ENCODE results near the gene ZBTB46. TPM values are rescaled to one million over a fixed set of nuclear protein-coding genes. Genes with fewer than 3 reads are reported as not detected.

Gene ZBTB46
- polyA plus RNA-seq, 2 donors: 0.68 to 1.0 TPM

- Histone ChIP-seq H3K27ac (ENCODE audit: low read depth in 2 of 2, low read length in 1 of 2) (no peak overlapping the region), H3K36me3 (ENCODE audit: control insufficient read depth in 2 of 2, insufficient read depth in 2 of 2, low read length in 1 of 2) (no peaks in the 10 kb centered on the region), H3K4me1 (ENCODE audit: control insufficient read depth in 2 of 2, insufficient read depth in 2 of 2, low read length in 1 of 2) (peaks cover 5 to 14% of the 10 kb centered on the region in 2 donors), H3K27me3 (ENCODE audit: control insufficient read depth in 1 of 2, insufficient read depth in 2 of 2, low read length in 2 of 2) (no peaks in the 10 kb centered on the region), H3K4me3 (ENCODE audit: low read depth in 1 of 2, low read length in 2 of 2) (no peak overlapping the region), H3K9me3 (ENCODE audit: control insufficient read depth in 2 of 2, insufficient read depth in 1 of 2, low read depth in 1 of 2, low read length in 1 of 2) (peaks cover 0 to 2% of the 10 kb centered on the region in 2 donors)
- 68 to 77% methylated on average over 9 of the region's 9 CpGs for WGBS, 2 donors
These were observed 11.2 kb upstream of the ZBTB46 start for GRCh38 chr20:63842258-63842657.

- Histone ChIP-seq H3K9me3 (ENCODE audit: control insufficient read depth in 2 of 2, insufficient read depth in 1 of 2, low read depth in 1 of 2, low read length in 1 of 2) (peaks cover 0 to 2% of the 10 kb centered on the region in 2 donors), H3K4me3 (ENCODE audit: low read depth in 1 of 2, low read length in 2 of 2) (no peak overlapping the region), H3K36me3 (ENCODE audit: control insufficient read depth in 2 of 2, insufficient read depth in 2 of 2, low read length in 1 of 2) (no peaks in the 10 kb centered on the region), H3K27me3 (ENCODE audit: control insufficient read depth in 1 of 2, insufficient read depth in 2 of 2, low read length in 2 of 2) (no peaks in the 10 kb centered on the region), H3K27ac (ENCODE audit: low read depth in 2 of 2, low read length in 1 of 2) (no peak overlapping the region), H3K4me1 (ENCODE audit: control insufficient read depth in 2 of 2, insufficient read depth in 2 of 2, low read length in 1 of 2) (peaks cover 3 to 5% of the 10 kb centered on the region in 2 donors)
- 78 to 80% methylated on average over 11 of the region's 11 CpGs for WGBS, 2 donors
These were observed 9.4 kb upstream of the ZBTB46 start for GRCh38 chr20:63840405-63840828.

GRCh38 chr20:63839620-63840019 is 8.6 kb upstream of the ZBTB46 start:
- Histone ChIP-seq H3K4me3 (ENCODE audit: low read depth in 1 of 2, low read length in 2 of 2) (no peak overlapping the region), H3K27me3 (ENCODE audit: control insufficient read depth in 1 of 2, insufficient read depth in 2 of 2, low read length in 2 of 2) (no peaks in the 10 kb centered on the region), H3K4me1 (ENCODE audit: control insufficient read depth in 2 of 2, insufficient read depth in 2 of 2, low read length in 1 of 2) (peaks cover 0 to 5% of the 10 kb centered on the region in 2 donors), H3K9me3 (ENCODE audit: control insufficient read depth in 2 of 2, insufficient read depth in 1 of 2, low read depth in 1 of 2, low read length in 1 of 2) (peaks cover 0 to 2% of the 10 kb centered on the region in 2 donors), H3K36me3 (ENCODE audit: control insufficient read depth in 2 of 2, insufficient read depth in 2 of 2, low read length in 1 of 2) (no peaks in the 10 kb centered on the region), H3K27ac (ENCODE audit: low read depth in 2 of 2, low read length in 1 of 2) (no peak overlapping the region)
- WGBS, 2 donors: 88 to 89% methylated on average over 13 of the region's 13 CpGs

- WGBS, 2 donors: 44 to 47% methylated on average over 8 of the region's 8 CpGs
- H3K27ac ChIP-seq (ENCODE audit: low read depth in 2 of 2, low read length in 1 of 2): no peak overlapping the region
- H3K27me3 ChIP-seq (ENCODE audit: control insufficient read depth in 1 of 2, insufficient read depth in 2 of 2, low read length in 2 of 2): no peaks in the 10 kb centered on the region
- no peaks in the 10 kb centered on the region for H3K36me3 ChIP-seq (ENCODE audit: control insufficient read depth in 2 of 2, insufficient read depth in 2 of 2, low read length in 1 of 2)
- H3K4me1 ChIP-seq (ENCODE audit: control insufficient read depth in 2 of 2, insufficient read depth in 2 of 2, low read length in 1 of 2): peaks cover 0 to 3% of the 10 kb centered on the region in 2 donors
- H3K9me3 ChIP-seq (ENCODE audit: control insufficient read depth in 2 of 2, insufficient read depth in 1 of 2, low read depth in 1 of 2, low read length in 1 of 2): peaks cover 0 to 2% of the 10 kb centered on the region in 2 donors
- no peak overlapping the region for H3K4me3 ChIP-seq (ENCODE audit: low read depth in 1 of 2, low read length in 2 of 2)
These were observed 6.4 kb upstream of the ZBTB46 start for GRCh38 chr20:63837479-63837878.

GRCh38 chr20:63836458-63837344 is 5.6 kb upstream of the ZBTB46 start:
- no peak overlapping the region for H3K27ac ChIP-seq (ENCODE audit: low read depth in 2 of 2, low read length in 1 of 2)
- peaks cover 0 to 2% of the 10 kb centered on the region in 2 donors for H3K9me3 ChIP-seq (ENCODE audit: control insufficient read depth in 2 of 2, insufficient read depth in 1 of 2, low read depth in 1 of 2, low read length in 1 of 2)
- H3K36me3 ChIP-seq (ENCODE audit: control insufficient read depth in 2 of 2, insufficient read depth in 2 of 2, low read length in 1 of 2): no peaks in the 10 kb centered on the region
- H3K4me3 ChIP-seq (ENCODE audit: low read depth in 1 of 2, low read length in 2 of 2): no peak overlapping the region
- peaks cover 0 to 3% of the 10 kb centered on the region in 2 donors for H3K4me1 ChIP-seq (ENCODE audit: control insufficient read depth in 2 of 2, insufficient read depth in 2 of 2, low read length in 1 of 2)
- no peaks in the 10 kb centered on the region for H3K27me3 ChIP-seq (ENCODE audit: control insufficient read depth in 1 of 2, insufficient read depth in 2 of 2, low read length in 2 of 2)
- WGBS, 2 donors: 82 to 85% methylated on average over 20 to 27 of the region's 27 CpGs

GRCh38 chr20:63835021-63835858 is 4.2 kb upstream of the ZBTB46 start:
- Histone ChIP-seq H3K4me1 (ENCODE audit: control insufficient read depth in 2 of 2, insufficient read depth in 2 of 2, low read length in 1 of 2) (peaks cover 0 to 3% of the 10 kb centered on the region in 2 donors), H3K9me3 (ENCODE audit: control insufficient read depth in 2 of 2, insufficient read depth in 1 of 2, low read depth in 1 of 2, low read length in 1 of 2) (peaks cover 0 to under 1% of the 10 kb centered on the region in 2 donors), H3K27ac (ENCODE audit: low read depth in 2 of 2, low read length in 1 of 2) (peak overlapping the region; percentile 26 to 55), H3K27me3 (ENCODE audit: control insufficient read depth in 1 of 2, insufficient read depth in 2 of 2, low read length in 2 of 2) (peaks cover 0 to 3% of the 10 kb centered on the region in 2 donors), H3K36me3 (ENCODE audit: control insufficient read depth in 2 of 2, insufficient read depth in 2 of 2, low read length in 1 of 2) (no peaks in the 10 kb centered on the region), H3K4me3 (ENCODE audit: low read depth in 1 of 2, low read length in 2 of 2) (no peak overlapping the region)
- 32 to 56% methylated on average over 16 to 21 of the region's 21 CpGs for WGBS, 2 donors

GRCh38 chr20:63834491-63834880 is 3.4 kb upstream of the ZBTB46 start:
- peaks cover 0 to 5% of the 10 kb centered on the region in 2 donors for H3K27me3 ChIP-seq (ENCODE audit: control insufficient read depth in 1 of 2, insufficient read depth in 2 of 2, low read length in 2 of 2)
- peak overlapping the region in 1 of 2 donors; percentile 38 for H3K27ac ChIP-seq (ENCODE audit: low read depth in 2 of 2, low read length in 1 of 2)
- H3K36me3 ChIP-seq (ENCODE audit: control insufficient read depth in 2 of 2, insufficient read depth in 2 of 2, low read length in 1 of 2): no peaks in the 10 kb centered on the region
- 76 to 83% methylated on average over 7 to 9 of the region's 9 CpGs for whole genome bisulfite sequencing, 2 donors
- no peak overlapping the region for H3K4me3 ChIP-seq (ENCODE audit: low read depth in 1 of 2, low read length in 2 of 2)
- no peaks in the 10 kb centered on the region for H3K9me3 ChIP-seq (ENCODE audit: control insufficient read depth in 2 of 2, insufficient read depth in 1 of 2, low read depth in 1 of 2, low read length in 1 of 2)
- peaks cover 0 to 3% of the 10 kb centered on the region in 2 donors for H3K4me1 ChIP-seq (ENCODE audit: control insufficient read depth in 2 of 2, insufficient read depth in 2 of 2, low read length in 1 of 2)

GRCh38 chr20:63833776-63834490 is 2.9 kb upstream of the ZBTB46 start:
- H3K36me3 ChIP-seq (ENCODE audit: control insufficient read depth in 2 of 2, insufficient read depth in 2 of 2, low read length in 1 of 2): no peaks in the 10 kb centered on the region
- WGBS, 2 donors: 65 to 72% methylated on average over 20 of the region's 20 CpGs
- H3K27ac ChIP-seq (ENCODE audit: low read depth in 2 of 2, low read length in 1 of 2): peak overlapping the region in 1 of 2 donors; percentile 38
- H3K4me1 ChIP-seq (ENCODE audit: control insufficient read depth in 2 of 2, insufficient read depth in 2 of 2, low read length in 1 of 2): peaks cover 0 to 3% of the 10 kb centered on the region in 2 donors
- peaks cover 0 to 5% of the 10 kb centered on the region in 2 donors for H3K27me3 ChIP-seq (ENCODE audit: control insufficient read depth in 1 of 2, insufficient read depth in 2 of 2, low read length in 2 of 2)
- no peak overlapping the region for H3K4me3 ChIP-seq (ENCODE audit: low read depth in 1 of 2, low read length in 2 of 2)
- H3K9me3 ChIP-seq (ENCODE audit: control insufficient read depth in 2 of 2, insufficient read depth in 1 of 2, low read depth in 1 of 2, low read length in 1 of 2): no peaks in the 10 kb centered on the region
